Raji (cell line): ENCODE measurements around the gene FOXK1.

Experiments
- POLR2A ChIP-seq: IDR thresholded peaks from 2 replicates; pipeline ENCODE4 v1.6.1; 2011; ENCODE audit warnings: low read depth, low read length, control low read depth; ENCODE audit not compliant: insufficient read depth

The FOXK1 gene

DNA sequence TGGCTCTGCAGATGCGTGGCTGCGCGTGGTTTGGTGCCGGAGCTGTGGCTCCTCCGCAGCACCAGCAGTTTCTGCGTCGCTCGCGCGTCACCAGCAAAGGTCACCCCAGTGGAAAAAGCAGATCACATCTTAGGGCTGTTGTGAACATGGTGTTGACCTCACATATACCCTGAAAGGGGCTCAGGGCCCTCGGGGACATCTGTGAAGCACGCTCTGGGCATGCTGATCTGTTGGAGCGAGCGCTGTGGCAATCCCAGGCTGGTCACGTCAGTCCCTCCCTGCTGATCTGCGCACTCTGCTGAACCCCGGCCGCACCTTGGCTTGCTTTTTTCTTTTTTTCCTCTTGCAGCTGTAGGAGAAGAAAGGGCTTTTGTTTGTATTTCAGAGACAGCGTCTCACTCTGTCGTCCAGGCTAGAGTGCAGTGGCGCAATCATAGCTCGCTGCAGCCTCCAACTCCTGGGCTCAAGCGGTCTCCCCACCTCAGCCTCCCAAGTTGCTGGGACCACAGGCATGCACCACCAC, 60.0 kb downstream of the FOXK1 start:
- TF ChIP-seq POLR2A: no peak

DNA sequence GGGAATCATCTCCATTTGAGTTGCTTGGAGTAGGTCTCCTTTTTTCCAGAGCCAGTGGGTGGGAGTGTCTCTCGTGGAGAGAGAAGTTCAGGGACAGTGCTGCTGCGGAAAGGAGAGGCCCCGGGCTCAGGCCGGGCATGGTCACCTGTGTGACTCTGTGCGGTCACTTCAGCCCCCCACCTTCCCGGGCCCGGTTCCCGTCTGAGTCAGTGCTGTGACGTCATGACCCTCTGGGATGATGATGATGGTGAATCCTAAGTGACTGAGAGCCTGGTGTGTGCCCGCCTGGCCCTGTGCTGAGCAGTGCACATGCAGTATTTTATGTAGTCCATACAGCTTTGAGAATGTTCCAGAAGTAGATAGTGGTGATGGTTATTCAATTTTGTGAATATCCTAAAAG, 60.8 kb downstream of the FOXK1 start:
- no peak for TF ChIP-seq POLR2A

DNA sequence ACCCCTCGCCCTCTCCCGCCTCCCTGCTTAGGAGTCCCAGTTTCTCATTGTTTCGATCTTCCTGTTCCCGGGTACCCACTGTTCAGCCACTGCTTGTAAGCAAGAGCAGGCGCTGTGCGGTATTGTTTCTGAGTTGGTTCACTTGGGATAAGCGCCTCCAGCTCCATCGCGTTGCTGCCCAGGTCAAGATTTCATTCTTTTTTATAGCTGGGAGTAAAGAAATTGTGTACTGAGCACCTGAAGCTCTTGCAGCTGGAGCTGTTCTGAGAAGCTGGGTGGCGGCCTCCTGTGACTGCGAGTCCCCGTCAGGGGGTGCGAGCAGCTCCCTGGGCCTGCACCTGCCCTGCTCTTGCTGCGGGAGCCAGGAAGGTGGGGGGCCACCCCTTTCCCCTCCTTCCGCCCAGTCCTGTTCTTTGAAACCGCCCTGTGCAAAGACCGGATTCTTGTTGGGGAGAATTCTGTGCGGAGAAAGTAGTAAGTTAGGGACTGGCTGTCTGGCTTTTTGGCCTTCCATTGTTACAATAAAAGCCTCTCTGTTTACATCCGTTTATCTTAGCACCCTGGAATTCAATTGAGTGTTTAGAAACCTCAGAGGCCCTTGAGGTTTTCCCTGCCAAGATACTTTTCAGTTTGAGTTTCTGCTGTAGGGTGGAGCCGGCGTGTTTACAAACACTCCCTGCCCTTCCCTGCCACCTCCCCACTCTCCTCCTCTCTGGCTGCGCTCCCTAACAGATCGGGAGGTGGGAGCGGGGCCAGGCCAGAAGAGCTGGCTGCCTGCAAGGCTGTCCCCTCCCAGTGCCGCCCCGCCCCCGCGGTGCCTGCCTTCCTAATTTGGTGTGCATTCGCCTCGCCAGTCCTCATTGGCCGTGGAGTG, 62.5 kb downstream of the FOXK1 start:
- TF ChIP-seq POLR2A: no peak

DNA sequence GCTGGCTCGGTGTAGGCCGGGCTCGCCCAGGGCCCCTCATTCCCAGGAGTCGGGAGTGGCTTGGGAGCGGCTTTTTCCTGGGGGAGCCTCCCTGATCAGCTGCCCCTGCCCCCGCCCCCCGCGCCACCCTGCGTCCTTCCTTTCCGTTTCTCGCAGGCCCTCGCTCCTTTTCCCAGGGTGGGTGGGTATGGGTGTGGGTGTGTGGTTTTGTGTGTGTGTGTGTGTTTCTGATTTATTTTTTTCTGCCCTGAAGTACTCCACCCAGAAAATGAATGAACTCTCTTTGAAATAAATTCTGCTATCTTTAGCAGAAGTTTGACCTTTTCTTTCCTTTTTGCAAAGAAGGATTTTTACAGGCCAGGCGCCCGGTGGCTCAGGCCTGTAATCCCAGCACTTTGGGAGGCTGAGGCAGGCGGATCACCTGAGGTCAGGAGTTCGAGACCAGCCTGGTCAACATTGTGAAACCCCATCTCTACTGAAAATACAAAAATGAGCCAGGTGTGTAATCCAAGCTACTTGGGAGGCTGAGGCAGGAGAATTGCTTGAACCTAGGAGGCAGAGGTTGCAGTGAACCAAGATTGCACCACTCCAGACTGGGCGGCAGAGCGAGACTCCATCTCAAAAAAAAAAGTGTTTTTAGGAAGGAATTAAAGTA, 63.3 kb downstream of the FOXK1 start:
- no peak for TF ChIP-seq POLR2A

DNA sequence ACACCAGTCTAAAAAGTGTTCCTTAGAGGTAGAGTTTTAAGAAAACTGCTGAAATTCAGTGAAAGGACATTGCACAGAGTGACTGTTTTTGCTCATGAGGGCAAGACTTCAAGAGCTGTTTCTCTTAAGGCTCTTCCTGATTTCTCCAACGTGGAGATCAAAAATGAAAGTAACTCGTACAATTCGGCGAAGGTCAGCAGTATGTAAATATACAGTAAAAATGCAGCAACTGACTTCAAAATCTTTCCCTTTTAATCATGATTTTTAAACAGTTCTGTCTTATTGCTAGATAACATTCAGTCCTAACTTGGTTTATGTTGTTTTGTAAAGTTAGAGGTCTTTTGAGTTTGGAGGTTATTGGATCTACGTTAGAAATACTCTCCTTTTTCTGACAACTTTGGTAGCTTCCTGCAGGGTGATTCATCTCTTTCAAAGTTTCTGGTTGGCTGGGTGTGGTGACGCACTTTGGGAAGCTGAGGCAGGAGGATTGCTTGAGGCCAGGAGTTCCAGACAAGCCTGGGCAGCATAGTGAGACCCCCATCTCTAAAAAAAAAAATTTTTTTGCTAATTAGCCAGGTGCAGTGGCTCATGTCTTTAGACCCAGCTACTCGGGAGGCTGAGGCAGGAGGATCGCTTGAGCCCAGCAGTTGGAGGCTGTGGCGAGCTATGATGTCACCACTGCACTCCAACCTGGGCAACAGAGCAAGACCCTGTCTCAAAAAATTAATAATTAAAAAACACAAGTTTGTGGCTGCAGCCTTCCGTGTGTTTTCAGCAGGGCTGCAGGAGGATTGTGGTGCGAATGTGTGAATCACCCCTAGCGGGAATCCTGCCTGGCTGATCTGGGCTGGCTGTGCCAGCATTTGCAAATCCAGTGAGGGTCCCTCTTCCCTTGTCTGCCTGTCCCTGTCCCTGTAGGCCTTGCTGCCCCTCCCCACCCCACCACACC, 64.2 kb downstream of the FOXK1 start:
- no peak for TF ChIP-seq POLR2A

DNA sequence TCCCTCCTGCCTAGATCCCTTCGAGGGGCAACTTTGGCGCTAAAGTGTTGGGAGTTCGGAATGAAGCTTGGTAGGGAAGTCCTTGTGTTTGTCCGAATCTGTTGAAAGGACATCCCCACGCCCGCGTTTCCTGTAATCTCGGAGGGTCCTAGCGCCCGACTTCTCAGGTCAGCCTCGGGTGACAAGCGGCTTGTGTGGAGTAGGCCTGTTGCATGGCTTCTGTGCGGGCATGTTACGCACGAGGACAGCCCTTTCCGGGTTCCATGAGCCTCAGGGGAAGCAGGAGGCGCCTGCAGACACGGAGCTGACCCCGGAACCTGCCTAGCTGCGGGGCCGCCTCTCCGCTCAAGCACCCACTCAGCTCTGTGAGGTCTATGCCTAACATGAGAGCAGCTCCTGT, 64.9 kb downstream of the FOXK1 start:
- TF ChIP-seq POLR2A: no peak

DNA sequence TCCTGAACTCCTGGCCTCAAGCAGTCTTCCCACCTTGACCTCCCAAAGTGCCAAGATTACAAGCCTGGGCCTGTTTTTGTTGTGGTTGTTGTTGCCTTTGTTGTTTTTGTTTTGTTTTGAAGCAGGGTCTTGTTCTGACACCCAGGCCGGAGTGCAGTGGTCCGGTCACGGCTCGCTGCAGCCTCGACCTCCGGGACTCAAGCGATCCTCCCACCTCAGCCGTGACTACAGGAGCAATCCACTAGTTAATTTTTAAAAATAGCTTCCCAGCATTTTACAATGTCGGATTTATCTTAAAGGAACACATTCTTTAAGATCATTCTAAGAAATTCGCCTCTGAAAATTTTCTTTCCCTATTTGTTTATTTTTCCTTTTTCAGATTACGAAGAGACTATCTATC, 65.7 kb downstream of the FOXK1 start:
- TF ChIP-seq POLR2A: no peak

- TF ChIP-seq POLR2A: no peak
Measured at GRCh38 chr7:4748231-4748681, 66.2 kb downstream of the FOXK1 start.

GRCh38 chr7:4749363-4749762, 67.3 kb downstream of the FOXK1 start:
- no peak for TF ChIP-seq POLR2A

GRCh38 chr7:4749798-4750197, 67.7 kb downstream of the FOXK1 start:
- TF ChIP-seq POLR2A: no peak

- no peak for TF ChIP-seq POLR2A
Measured at GRCh38 chr7:4751398-4751947, 69.4 kb downstream of the FOXK1 start.

DNA sequence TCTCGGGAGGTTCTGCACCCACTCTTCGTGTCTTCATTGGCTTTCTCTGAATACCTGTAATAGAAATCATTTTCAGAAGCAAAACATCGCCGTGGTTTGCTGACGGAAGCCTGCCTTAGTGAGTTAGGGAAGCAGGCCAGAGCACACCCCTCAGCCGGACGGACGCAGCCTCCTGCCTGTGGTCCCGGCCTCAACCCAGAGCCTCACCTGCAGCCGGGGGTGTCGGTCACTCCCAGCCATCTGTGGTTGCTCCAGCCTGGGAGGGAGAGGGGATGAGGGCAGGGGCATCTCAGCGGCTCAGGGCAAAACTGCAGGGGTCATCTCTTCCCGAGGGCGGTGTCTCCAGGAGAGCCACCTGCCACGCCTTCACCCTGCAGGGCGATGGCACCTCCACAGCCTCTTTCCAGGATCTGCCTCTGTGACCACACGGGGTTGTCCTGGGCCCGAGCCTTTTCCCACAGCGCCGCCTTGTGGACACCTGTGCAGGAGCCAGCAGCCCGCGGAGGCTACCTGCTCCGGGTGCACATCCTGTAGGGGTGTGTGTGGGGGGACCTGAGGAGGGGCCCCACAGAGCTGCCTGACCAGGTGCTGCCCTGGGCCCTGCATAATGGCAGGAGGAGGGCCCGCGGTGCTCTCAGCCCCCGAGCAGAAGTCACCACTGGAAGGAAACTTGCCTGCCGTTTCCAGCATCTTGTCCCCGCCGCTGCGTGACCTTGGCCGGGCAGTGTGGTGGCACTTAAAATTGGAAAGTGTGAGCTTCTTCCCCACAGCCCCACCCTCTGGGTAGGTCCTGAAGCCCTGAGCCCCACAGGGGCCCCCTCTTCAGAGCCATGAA, 71.7 kb downstream of the FOXK1 start:
- no peak for TF ChIP-seq POLR2A

- no peak for TF ChIP-seq POLR2A
Measured at GRCh38 chr7:4754433-4755010, 72.4 kb downstream of the FOXK1 start.

DNA sequence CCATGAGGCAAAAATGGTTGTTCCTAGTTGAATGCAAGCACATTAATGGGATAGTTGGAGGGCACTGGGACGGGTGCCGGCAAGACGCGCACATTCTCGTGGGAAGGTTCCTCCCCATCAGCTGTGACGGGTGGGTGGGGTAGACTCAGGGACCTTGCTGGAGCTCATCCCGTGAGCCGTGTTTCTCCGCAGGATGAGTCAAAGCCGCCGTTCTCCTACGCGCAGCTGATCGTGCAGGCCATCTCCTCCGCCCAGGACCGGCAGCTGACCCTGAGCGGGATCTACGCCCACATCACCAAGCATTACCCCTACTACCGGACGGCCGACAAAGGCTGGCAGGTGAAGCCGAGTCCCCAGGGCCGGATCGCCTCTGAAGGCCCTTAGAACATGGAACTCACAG, 73.0 kb downstream of the FOXK1 start:
- no peak for TF ChIP-seq POLR2A

- no peak for TF ChIP-seq POLR2A
Measured at GRCh38 chr7:4758111-4758510, 76.0 kb downstream of the FOXK1 start.
